Naive B cell (primary cell): ENCODE results near the gene MT3. TPM values are rescaled to one million over a fixed set of nuclear protein-coding genes. Genes with fewer than 3 reads are reported as not detected.

Experiments
- ATAC-seq, 2 donors: fragments of 150-1000 bp; cut with Tn5 transposase; 2 replicates each; pipeline ENCODE4 v1.10.0; 2021; ENCODE audit warnings: low read depth in 2 of 2, mild to moderate bottlenecking in 2 of 2, moderate library complexity in 2 of 2
- DNase-seq: peaks from one replicate; pipeline ENCODE4 v3.0.0; 2022
- H3K27ac Mint-ChIP-seq, 6 donors: one replicate each; pipeline ENCODE4 v1.8.0; 2020 to 2022; ENCODE audit warnings: mild to moderate bottlenecking in 6 of 6, mixed read lengths in 6 of 6, moderate library complexity in 5 of 6, inconsistent platforms in 2 of 6
- H3K27me3 Mint-ChIP-seq, 3 donors: one replicate each; pipeline ENCODE4 v1.8.0; 2021 to 2022; ENCODE audit warnings: mixed read lengths in 3 of 3, mild to moderate bottlenecking in 1 of 3
- H3K36me3 Mint-ChIP-seq, 2 donors: one replicate each; pipeline ENCODE4 v1.8.0; 2020 to 2022; ENCODE audit warnings: mixed read lengths in 2 of 2, inconsistent platforms in 1 of 2, mild to moderate bottlenecking in 1 of 2
- H3K4me1 Mint-ChIP-seq, 3 donors: one replicate each; pipeline ENCODE4 v1.8.0; 2020 to 2022; ENCODE audit warnings: mixed read lengths in 3 of 3, inconsistent platforms in 1 of 3, mild to moderate bottlenecking in 1 of 3, moderate library complexity in 1 of 3
- H3K4me3 Mint-ChIP-seq, 8 donors: one replicate each; pipeline ENCODE4 v1.8.0; 2020 to 2022; ENCODE audit warnings: mild to moderate bottlenecking in 8 of 8, mixed read lengths in 8 of 8, moderate library complexity in 8 of 8, inconsistent platforms in 2 of 8
- H3K9me3 Mint-ChIP-seq, 7 donors: one replicate each; pipeline ENCODE4 v1.8.0; 2020 to 2022; ENCODE audit warnings: mixed read lengths in 7 of 7, mild to moderate bottlenecking in 5 of 7, inconsistent platforms in 2 of 7, moderate library complexity in 1 of 7
- polyA plus RNA-seq, 6 donors: library from polyadenylated mRNA; unstranded; fragments of 300-500 nt; fragmentation: Illumina TruSeq; gene quantifications; one replicate each; pipeline ENCODE4 v1.2.3, GENCODE V29; 2021; ENCODE audit warnings: low read depth in 6 of 6

Gene MT3
- polyA plus RNA-seq, 6 donors from 2014 or later: not detected

DNA sequence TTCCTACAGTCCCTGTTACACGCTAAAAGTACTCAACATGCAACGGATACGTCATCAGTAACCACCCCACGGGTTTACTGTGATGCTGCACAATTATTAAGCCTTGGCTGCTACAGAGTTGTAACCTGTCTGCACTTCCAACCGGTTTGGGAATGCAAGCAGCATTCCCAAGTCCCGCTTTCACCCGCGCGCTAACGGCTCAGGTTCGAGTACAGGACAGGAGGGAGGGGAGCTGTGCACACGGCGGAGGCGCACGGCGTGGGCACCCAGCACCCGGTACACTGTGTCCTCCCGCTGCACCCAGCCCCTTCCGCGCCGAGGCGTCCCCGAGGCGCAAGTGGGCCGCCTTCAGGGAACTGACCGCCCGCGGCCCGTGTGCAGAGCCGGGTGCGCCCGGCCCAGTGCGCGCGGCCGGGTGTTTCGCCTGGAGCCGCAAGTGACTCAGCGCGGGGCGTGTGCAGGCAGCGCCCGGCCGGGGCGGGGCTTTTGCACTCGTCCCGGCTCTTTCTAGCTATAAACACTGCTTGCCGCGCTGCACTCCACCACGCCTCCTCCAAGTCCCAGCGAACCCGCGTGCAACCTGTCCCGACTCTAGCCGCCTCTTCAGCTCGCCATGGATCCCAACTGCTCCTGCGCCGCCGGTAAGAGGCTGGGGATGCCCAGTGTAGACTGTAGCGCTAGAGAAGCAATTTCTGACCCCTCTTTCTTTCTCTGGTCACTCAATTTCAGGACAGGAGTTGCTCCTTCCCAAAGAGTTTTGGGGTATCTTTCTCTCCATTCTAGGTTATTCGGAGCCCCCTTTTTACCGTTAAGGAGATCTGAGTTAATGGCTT, 18.9 kb downstream of the MT3 start, which contains the start of gene MT2A:
TSS of gene MT2A (plus strand) at position 542 of the 833 bp plus-strand sequence. CDS start at position 614, 72 bp downstream.
- ATAC-seq (peak; percentile 82 to 86), DNase-seq (peak; percentile 70)
- peak within 1 kb of the TSS; percentile 35 to 96 (median 78) for H3K27ac Mint-ChIP-seq
- H3K4me3 Mint-ChIP-seq: peak within 1 kb of the TSS; percentile 86 to 100 (median 94)
- peaks cover 33 to 46% (median 43%) of the 10 kb centered on the region in 3 donors for H3K4me1 Mint-ChIP-seq
- H3K36me3 Mint-ChIP-seq: no peaks in the 10 kb centered on the region
- H3K27me3 Mint-ChIP-seq: peaks cover 0 to 8% (median 5%) of the 10 kb centered on the region in 3 donors
- H3K9me3 Mint-ChIP-seq: peaks cover 0 to 3% (median 0%) of the 10 kb centered on the region in 7 donors

DNA sequence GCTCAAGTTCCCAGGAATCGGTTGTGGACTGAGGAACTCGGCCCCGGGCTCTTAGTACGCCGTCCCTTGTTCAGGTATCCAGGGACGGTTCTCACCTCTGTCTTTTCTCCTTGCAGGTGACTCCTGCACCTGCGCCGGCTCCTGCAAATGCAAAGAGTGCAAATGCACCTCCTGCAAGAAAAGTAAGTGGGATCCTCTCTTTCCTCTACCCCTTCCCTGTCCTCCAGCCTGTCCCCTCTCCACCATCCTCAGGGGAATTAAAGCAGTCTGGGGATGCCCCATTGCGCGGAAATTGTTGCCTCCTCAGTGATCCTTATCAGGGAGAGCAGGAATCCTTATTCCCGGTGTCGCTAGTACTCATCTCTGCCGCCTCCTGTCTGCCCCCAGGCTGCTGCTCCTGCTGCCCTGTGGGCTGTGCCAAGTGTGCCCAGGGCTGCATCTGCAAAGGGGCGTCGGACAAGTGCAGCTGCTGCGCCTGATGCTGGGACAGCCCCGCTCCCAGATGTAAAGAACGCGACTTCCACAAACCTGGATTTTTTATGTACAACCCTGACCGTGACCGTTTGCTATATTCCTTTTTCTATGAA, 19.6 kb downstream of the MT3 start:
- H3K27me3 Mint-ChIP-seq: peaks cover 0 to 4% (median 0%) of the 10 kb centered on the region in 3 donors
- peaks cover 0 to 3% (median 0%) of the 10 kb centered on the region in 7 donors for H3K9me3 Mint-ChIP-seq
- H3K27ac Mint-ChIP-seq: peak overlapping the region in 4 of 6 donors; percentile 66 to 85 (median 74)
- ATAC-seq (no peak), DNase-seq (no peak)
- peak overlapping the region; percentile 86 to 100 (median 94) for H3K4me3 Mint-ChIP-seq
- peaks cover 33 to 46% (median 43%) of the 10 kb centered on the region in 3 donors for H3K4me1 Mint-ChIP-seq
- no peaks in the 10 kb centered on the region for H3K36me3 Mint-ChIP-seq

DNA sequence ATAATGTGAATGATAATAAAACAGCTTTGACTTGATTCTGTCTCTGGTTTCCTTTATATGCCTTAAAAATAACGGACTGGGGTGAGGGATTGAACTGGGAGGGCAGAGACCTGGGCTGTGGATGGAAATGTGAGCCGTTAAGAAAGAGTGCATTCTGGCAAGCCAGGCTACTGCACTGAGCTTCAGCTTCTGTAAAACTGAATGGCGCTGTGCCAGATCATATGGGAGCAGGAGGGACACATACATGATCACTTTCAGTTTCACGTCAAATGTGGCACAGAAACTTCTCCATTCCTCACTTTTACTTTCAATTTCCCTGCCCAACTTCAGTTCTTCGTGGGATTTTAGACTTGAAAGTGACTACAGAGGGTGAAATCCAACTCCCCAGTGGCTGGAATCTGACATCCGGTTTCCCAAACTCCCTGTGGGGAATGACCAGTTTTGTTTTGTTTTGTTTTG, 20.2 kb downstream of the MT3 start:
- Mint-ChIP-seq H3K4me3 (peak overlapping the region; percentile 86 to 100 (median 94)), H3K27ac (peak overlapping the region in 5 of 6 donors; percentile 73 to 85 (median 82)), H3K9me3 (peaks cover 0 to 3% (median 0%) of the 10 kb centered on the region in 7 donors), H3K36me3 (no peaks in the 10 kb centered on the region), H3K4me1 (peaks cover 33 to 46% (median 43%) of the 10 kb centered on the region in 3 donors), H3K27me3 (peaks cover 0 to 4% (median 0%) of the 10 kb centered on the region in 3 donors)
- ATAC-seq (peak; percentile 82 to 84), DNase-seq (peak; percentile 80)

DNA sequence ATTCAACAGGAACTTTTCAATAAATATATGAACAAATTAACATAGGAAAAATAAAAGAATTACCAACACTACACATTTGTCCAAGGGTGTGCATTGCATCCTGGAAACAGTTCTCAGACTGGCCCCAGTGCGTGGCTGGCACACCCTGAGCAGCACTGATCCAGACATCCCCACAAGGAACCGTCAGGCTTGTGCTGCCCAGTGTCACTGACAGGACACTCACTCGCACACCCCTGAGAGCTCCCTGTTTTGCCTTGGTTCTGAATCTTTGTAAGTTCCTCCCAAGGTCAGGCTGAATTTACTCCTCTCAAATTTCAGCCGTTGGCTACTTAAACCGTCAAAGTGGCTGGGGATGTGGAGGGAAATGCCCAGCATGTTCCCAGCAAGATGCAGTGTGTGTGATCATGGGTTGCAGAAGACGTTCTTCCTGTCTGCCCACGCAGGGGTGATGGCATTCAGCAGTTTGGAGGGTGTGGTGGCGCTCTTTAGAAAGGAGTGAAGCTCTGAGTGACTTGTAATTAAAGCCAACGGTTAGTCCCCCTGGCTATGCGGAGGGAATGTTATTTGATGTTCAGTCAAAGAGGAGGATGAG, 20.8 kb downstream of the MT3 start:
- H3K9me3 Mint-ChIP-seq: peaks cover 0 to 3% (median 0%) of the 10 kb centered on the region in 7 donors
- peaks cover 33 to 46% (median 43%) of the 10 kb centered on the region in 3 donors for H3K4me1 Mint-ChIP-seq
- H3K27ac Mint-ChIP-seq: peak overlapping the region; percentile 73 to 96 (median 84)
- H3K36me3 Mint-ChIP-seq: no peaks in the 10 kb centered on the region
- ATAC-seq: peak; percentile 11 to 12
- DNase-seq: peak; percentile 15
- peaks cover 0 to 4% (median 0%) of the 10 kb centered on the region in 3 donors for H3K27me3 Mint-ChIP-seq
- H3K4me3 Mint-ChIP-seq: peak overlapping the region; percentile 86 to 100 (median 94)

DNA sequence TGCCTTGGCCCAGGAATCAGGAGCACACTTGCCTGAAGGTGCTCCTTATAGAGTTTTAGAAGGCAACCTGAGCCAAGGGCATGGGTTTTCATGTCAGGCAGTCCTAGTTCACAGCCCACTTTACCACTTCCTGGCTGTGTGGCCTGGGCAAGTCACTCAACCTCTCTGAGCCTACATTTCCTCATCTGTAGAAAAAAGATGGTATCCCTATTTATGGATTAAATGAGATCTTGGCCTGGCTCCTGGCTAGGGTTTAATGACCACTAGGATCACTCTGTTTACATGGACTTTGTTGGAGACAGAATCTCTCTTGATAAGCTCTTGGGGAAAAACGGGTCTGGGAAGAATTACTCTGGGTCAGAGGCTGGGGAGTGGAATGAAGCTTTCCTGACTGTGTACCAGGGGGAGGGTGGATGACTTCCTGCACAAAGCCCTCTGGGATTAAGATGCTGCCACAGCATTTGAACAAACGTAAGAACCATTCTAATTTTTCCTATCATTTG, 21.3 kb downstream of the MT3 start:
- Mint-ChIP-seq H3K36me3 (no peaks in the 10 kb centered on the region), H3K4me3 (peak overlapping the region; percentile 47 to 96 (median 82)), H3K27me3 (peaks cover 0 to 4% (median 0%) of the 10 kb centered on the region in 3 donors), H3K4me1 (peaks cover 33 to 46% (median 43%) of the 10 kb centered on the region in 3 donors), H3K27ac (peak overlapping the region in 3 of 6 donors; percentile 75 to 96 (median 89)), H3K9me3 (peaks cover 0 to 2% (median 0%) of the 10 kb centered on the region in 7 donors)
- ATAC-seq (no peak), DNase-seq (no peak)

DNA sequence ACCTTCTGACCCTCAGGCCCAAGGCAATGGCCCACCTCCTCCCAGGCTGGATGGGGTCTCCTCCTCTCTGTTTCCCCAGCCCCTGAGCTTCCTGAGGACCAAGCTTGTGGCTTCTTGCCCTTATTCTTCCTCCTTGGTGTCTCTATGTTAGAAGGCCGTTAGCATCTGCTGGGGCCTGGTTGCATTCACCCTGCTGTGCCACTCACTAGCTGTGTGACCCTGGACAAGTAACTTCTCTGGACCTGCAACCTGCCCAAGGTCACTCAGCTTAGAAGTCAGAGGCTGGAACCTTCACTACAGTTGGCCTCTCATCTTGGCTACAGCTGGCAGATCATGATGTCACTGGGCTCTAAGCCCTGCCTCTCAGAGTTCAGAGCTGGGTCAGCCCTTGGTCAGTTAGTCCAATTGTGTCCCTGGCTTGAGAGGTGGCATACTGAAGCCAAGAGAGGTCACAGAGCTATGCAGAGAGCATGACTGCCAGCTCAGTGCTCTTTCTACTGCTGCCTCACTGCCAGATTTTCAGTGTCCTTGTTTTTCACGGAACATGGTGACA, 22.0 kb downstream of the MT3 start:
- Mint-ChIP-seq H3K27ac (peak overlapping the region in 4 of 6 donors; percentile 54 to 87 (median 76)), H3K9me3 (no peaks in the 10 kb centered on the region), H3K4me1 (peaks cover 33 to 46% (median 43%) of the 10 kb centered on the region in 3 donors), H3K27me3 (peaks cover 0 to 5% (median under 1%) of the 10 kb centered on the region in 3 donors), H3K4me3 (peak overlapping the region in 7 of 8 donors; percentile 34 to 92 (median 50)), H3K36me3 (no peaks in the 10 kb centered on the region)
- no peak for ATAC-seq
- DNase-seq: no peak

DNA sequence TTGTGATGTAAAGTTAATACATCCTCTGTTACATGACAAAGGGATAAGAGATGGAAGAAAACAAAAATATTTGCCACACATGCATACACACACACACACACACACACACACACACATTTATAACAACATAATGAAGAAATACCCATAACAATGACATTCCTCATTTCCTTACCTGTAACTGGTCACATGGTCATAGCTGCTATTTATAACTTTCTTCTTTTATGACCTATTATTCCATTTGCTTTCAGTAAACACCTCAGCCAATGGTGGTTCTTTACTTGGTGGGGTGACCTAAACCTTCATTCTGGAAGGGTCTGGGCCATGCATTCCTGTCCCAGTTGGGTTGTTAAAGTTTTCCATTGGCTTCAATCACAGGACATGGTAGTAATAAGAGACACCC, 24.4 kb downstream of the MT3 start:
- no peak for ATAC-seq

DNA sequence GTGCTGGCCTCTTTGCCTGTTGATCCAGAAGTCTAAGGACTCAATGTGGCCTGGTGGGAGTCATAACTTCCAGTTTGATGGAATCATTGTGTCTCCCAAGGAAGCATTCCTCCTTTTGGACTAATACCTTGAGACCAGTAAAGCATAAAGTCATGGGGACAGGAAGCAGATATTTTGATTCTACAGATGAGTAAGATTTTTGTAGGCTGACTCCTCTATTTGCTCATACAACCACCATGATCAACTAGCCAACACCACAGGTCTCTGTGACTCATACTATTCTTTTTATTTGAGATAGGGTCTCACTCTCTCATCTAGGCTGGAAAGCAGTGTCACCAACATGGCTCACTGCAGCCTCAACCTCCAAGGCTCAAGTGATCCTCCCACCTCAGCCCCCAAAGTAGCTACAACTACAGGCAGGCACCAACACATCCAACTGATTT, 25.2 kb downstream of the MT3 start:
- H3K4me3 Mint-ChIP-seq: peak overlapping the region in 1 of 8 donors; percentile 25
- DNase-seq (no peak), ATAC-seq (no peak)
- peaks cover 0 to 4% (median 0%) of the 10 kb centered on the region in 7 donors for H3K9me3 Mint-ChIP-seq
- peaks cover 22 to 30% (median 27%) of the 10 kb centered on the region in 3 donors for H3K4me1 Mint-ChIP-seq
- H3K27me3 Mint-ChIP-seq: peaks cover 21 to 32% (median 32%) of the 10 kb centered on the region in 3 donors
- H3K27ac Mint-ChIP-seq: no peak overlapping the region
- H3K36me3 Mint-ChIP-seq: no peaks in the 10 kb centered on the region

More for the DNA sequence above, 24.4 kb downstream of the MT3 start:
- H3K27ac Mint-ChIP-seq: no peak overlapping the region
- H3K9me3 Mint-ChIP-seq: peaks cover 0 to 4% (median 0%) of the 10 kb centered on the region in 7 donors
- peaks cover 16 to 24% (median 23%) of the 10 kb centered on the region in 3 donors for H3K27me3 Mint-ChIP-seq
- H3K4me1 Mint-ChIP-seq: peaks cover 30 to 39% (median 36%) of the 10 kb centered on the region in 3 donors
- H3K36me3 Mint-ChIP-seq: no peaks in the 10 kb centered on the region
- DNase-seq: no peak
- H3K4me3 Mint-ChIP-seq: no peak overlapping the region

DNA sequence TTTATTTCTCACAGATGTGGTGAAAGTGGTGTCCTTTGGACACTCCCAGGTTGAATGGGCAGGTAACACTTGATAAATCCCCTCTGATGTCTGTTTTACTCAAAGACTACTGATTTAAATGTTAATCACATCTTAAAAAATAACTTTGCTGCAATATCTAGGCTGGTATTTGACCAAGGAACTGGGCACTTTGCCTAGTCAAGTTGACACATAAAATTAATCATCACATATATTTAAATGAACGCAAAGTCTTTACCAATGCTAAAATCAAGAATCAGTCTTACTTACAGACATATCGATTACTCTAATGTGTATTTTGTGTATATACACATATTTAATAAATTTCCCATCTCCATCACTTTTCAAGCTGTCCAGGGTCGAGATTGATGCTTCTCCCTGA, 26.0 kb downstream of the MT3 start:
- peaks cover 21 to 40% (median 36%) of the 10 kb centered on the region in 3 donors for H3K27me3 Mint-ChIP-seq
- no peak for DNase-seq
- no peak overlapping the region for H3K4me3 Mint-ChIP-seq
- H3K36me3 Mint-ChIP-seq: no peaks in the 10 kb centered on the region
- peaks cover 0 to 4% (median 0%) of the 10 kb centered on the region in 7 donors for H3K9me3 Mint-ChIP-seq
- ATAC-seq: no peak
- H3K27ac Mint-ChIP-seq: no peak overlapping the region
- H3K4me1 Mint-ChIP-seq: peaks cover 17 to 23% (median 20%) of the 10 kb centered on the region in 3 donors

DNA sequence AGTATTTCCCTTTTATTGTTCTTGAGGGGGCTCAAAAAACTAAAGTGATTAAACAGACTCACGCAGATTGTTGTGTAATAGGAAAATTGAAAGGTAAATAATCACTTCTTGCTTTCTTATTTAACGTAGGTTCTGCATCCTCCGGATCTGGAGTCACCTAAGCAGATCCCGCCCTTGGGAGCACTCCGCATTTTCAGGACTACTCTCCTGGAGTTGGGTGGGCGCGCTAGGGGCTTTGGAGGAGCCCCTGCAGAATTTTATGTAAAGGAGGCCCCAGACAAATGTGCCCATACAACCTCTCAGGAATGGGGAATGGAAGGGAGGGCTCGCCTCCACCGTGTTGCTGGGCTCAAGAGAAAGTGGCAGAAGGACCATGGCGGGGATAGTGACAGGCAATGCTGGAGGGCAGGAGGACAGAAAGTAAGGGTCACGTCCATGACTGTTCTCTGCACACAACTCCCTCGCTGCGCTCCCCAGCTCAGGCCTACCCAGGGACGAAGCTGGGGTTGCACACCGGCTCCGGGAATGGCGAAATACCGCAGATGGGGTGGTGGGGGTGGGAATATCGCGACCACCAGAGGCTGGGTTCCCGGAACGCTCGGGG, 27.4 kb downstream of the MT3 start:
- DNase-seq: no peak
- Mint-ChIP-seq H3K4me3 (peak overlapping the region in 5 of 8 donors; percentile 5 to 61 (median 59)), H3K27ac (no peak overlapping the region), H3K27me3 (peaks cover 24 to 48% (median 46%) of the 10 kb centered on the region in 3 donors), H3K4me1 (peaks cover 7 to 12% (median 10%) of the 10 kb centered on the region in 3 donors), H3K36me3 (no peaks in the 10 kb centered on the region), H3K9me3 (peaks cover 0 to 4% (median 0%) of the 10 kb centered on the region in 7 donors)
- no peak for ATAC-seq

DNA sequence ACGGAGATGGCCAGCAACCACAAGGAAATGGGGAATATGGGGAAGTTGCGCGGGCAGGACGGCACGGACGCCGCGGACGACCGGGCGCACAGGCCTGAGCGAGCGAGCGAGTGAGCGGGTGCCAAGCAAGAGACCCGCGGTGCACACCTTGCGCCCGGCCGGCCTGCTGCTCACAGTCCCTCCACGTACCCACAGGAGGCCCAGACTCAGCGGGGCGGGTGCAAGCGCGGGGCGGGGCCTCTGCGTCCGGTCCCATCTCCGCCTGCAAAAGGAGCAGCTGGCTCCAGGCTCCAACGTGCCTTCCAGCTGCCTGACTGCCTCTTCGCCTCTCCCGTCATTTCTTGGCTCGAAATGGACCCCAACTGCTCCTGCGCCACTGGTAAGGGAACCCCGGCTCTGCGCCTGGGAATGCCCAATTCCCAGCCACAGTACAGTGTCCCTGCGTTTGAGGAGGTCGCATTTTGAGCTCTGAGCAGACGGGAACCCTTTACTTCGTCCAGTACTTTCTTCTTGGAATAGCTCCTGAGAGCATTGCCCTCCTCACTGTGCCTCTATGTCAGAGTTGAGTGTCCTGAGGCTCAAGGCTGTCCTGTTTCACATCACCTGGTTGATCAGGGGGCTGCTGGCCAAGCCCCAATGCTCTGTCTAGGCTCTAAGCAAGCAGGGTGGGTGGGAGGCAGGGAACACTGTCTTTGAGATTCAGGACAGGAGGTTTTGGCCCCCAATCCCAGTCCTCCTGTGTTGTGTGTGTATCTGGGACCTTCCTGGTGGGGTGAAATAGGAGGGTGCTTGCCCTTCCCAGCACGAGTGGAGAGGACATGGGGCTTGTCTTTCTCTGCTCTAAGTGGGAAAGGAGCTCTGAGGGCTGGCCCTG, 28.1 kb downstream of the MT3 start:
- Mint-ChIP-seq H3K4me3 (peak overlapping the region in 7 of 8 donors; percentile 12 to 83 (median 59)), H3K36me3 (no peaks in the 10 kb centered on the region), H3K4me1 (peaks cover 7 to 12% (median 10%) of the 10 kb centered on the region in 3 donors), H3K9me3 (peaks cover 0 to 4% (median 0%) of the 10 kb centered on the region in 7 donors), H3K27me3 (peaks cover 24 to 55% (median 54%) of the 10 kb centered on the region in 3 donors), H3K27ac (peak overlapping the region in 1 of 6 donors; percentile 25)
- no peak for DNase-seq
- ATAC-seq: peak; percentile 18 to 38
